ENCODE measurements around the gene RHOD. TPM values are rescaled to one million over a fixed set of nuclear protein-coding genes. Genes with fewer than 3 reads are reported as not detected.
A peak's percentile ranks its signal among the peaks of the same experiment; 100 is the strongest.

The RHOD gene
- total RNA-seq, 1 donor from 2014 or later, result 12.2 TPM

DNA sequence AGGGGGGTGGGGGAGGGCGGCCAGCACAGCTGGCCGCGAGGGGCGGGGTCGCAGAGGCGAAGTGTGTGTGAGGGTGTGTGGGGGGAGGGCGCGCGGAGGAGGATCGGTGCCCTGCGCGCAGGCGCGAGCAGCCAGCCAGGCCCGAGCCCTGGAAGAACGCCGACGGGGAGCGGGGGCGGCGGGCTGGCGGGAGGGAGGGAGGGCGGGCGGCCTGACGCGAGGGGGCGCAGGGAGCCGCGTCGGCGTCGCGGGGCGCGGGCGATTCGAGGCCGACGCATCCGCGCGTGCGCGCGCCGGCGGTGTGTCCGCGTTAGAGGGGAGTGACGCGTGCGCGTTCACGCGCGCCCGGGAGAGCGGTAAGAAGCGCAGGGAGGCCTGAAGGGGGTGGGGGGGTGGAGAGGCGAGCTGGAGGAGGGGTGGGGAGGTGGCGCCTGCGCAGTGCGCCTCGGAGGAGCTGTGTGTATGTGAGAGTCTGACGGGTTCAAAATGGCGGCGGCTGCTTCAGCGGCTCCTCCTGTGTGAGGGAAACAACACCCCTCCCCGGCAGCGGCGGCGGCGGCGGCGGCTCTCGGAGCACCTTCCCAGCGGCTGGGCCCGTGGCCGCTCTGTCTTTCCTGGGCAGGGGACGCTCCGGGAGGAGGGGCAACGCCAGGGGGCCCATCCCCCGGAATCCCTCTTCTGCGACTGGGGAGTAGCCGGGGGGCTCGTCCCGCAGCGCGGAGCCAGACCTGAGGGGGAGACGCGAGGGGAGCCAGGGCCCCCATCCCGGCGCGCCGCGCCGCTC is 62.3 kb downstream of the RHOD start, which contains the start of gene KDM2A:
Gene KDM2A, plus strand, starts transcription at position 463 of the 784 bp plus-strand sequence. CDS start 2,054 bp downstream, outside the sequence.
- DNase-seq (peak; percentile 100), ATAC-seq (peak; percentile 93 to 96)
- intact Hi-C loops (cut with DNase I), result no loop called here
- H3K27ac ChIP-seq, result peak within 1 kb of the TSS; percentile 98
- peaks cover 43% of the 10 kb centered on the region for H3K4me1 ChIP-seq
- H3K27me3 ChIP-seq (ENCODE audit: low read depth), result no peaks in the 10 kb centered on the region
- no peaks in the 10 kb centered on the region for H3K9me3 ChIP-seq
- H3K36me3 ChIP-seq, result peaks cover 15% of the 10 kb centered on the region
- TF ChIP-seq, protein P1, sequence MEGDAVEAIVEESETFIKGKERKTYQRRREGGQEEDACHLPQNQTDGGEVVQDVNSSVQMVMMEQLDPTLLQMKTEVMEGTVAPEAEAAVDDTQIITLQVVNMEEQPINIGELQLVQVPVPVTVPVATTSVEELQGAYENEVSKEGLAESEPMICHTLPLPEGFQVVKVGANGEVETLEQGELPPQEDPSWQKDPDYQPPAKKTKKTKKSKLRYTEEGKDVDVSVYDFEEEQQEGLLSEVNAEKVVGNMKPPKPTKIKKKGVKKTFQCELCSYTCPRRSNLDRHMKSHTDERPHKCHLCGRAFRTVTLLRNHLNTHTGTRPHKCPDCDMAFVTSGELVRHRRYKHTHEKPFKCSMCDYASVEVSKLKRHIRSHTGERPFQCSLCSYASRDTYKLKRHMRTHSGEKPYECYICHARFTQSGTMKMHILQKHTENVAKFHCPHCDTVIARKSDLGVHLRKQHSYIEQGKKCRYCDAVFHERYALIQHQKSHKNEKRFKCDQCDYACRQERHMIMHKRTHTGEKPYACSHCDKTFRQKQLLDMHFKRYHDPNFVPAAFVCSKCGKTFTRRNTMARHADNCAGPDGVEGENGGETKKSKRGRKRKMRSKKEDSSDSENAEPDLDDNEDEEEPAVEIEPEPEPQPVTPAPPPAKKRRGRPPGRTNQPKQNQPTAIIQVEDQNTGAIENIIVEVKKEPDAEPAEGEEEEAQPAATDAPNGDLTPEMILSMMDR (IDR thresholded peaks at IDR 0.05), result peak; percentile 29
- H3K4me3 ChIP-seq, result peak within 1 kb of the TSS; percentile 87

DNA sequence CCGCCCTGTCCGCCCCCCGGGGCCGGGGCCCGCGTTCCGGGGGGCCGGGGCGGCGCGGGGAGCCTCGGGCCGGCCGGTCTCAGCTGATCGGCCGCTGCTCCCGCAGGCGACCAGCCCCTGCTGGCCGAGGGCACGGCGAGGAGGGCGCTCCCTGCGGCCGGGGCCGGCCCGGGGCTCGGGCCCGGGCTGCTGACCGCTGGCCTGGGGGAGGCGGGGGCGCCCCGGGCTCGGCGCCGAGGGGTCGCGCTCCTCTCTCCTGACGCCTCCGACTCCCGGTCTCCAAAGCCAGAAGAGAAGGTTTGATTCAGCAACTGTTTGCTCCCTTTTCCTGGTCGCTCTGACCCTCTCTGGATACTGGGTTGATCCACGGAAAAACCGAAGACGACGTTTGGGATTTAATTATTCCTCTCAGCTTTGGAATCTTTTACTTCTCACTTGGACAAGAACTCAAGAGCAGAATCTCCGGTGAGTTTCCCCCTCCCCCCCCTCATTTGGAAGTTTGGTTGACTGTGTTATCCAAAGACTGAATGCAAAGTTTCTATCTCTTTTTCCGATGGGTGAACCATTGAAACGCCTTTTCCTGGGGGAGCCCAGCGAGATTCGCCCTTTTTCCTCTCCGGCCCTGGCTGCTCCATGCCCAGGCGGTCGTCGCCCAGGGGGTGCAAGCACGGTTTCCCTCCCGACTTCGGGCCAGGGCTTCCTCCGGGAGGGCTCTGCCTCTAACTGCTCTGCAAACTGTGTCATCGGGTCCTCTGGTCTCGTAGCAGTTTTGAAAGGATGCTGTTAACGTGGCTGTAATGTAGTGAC is 63.1 kb downstream of the RHOD start:
- H3K27me3 ChIP-seq (ENCODE audit: low read depth), result no peaks in the 10 kb centered on the region
- peak overlapping the region; percentile 87 for H3K4me3 ChIP-seq
- ATAC-seq, result peak; percentile 2 to 13
- TF ChIP-seq, protein P1 (IDR thresholded peaks at IDR 0.05), result no peak
- H3K4me1 ChIP-seq, result peaks cover 51% of the 10 kb centered on the region
- intact Hi-C loops (cut with DNase I), result no loop called here
- H3K27ac ChIP-seq, result peak overlapping the region; percentile 96
- peaks cover 22% of the 10 kb centered on the region for H3K36me3 ChIP-seq
- peak; percentile 52 for DNase-seq
- no peaks in the 10 kb centered on the region for H3K9me3 ChIP-seq

DNA sequence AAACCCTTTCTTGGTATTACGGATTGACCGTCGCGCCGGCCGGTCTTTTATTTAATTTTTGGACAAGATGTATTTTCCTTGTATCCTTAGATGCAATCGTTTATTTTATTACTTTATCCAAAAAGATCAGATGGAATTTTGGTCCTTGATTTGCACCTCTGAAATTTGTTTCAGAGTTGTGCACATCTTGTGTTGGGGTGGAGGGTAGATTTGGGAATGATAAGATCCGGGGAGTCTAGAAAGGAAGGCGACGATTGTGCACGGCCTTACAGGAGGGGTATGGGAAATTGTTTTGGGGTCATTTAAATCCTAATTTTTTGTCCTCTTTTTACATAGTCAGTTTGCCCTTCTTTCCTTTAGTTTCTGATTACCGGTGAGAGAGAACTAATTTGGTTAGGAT is 63.8 kb downstream of the RHOD start:
- ATAC-seq (no peak), DNase-seq (no peak)
- peak overlapping the region; percentile 96 for H3K27ac ChIP-seq
- H3K27me3 ChIP-seq (ENCODE audit: low read depth), result no peaks in the 10 kb centered on the region
- TF ChIP-seq, protein P1 (IDR thresholded peaks at IDR 0.05), result no peak
- peak overlapping the region; percentile 87 for H3K4me3 ChIP-seq
- H3K36me3 ChIP-seq, result peaks cover 25% of the 10 kb centered on the region
- H3K4me1 ChIP-seq, result peaks cover 56% of the 10 kb centered on the region
- H3K9me3 ChIP-seq, result no peaks in the 10 kb centered on the region
- intact Hi-C loops (cut with DNase I), result no loop called here

DNA sequence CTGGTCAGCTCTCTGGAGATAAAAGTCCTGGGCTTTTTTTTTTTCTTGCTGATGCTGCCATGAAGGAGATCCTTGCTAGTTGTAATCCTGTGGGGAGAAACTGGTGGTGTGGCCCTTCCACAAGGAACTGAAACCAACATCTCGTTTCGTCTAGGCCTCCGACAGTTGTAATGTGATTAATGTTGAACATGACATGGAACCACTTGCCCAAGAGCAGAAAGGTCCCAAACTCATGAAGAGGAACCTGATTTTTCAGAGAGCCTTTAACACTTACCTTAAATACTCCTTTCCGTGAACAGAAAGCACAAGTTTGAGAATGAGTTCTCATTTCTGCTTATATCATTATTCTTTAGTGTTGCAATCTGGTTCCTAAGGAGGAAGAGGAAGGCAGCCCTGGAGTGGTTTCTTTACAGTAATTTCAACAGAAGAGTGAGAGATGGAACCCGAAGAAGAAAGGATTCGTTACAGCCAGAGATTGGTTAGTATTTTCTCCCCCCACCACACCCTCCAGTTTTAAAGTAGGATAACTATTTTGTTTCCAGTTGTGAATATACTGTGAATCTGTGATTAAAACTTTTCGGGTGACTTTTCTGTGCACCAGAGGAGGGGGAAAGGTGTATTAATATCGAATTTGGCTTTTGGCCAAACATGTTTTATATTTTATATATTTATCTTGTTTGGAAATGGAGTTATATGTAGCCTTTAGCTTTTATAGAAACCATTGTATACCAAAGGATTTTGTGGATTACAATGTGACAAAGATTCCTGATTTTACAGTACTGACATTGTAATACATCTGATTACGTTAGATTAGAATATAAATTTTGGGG is 64.4 kb downstream of the RHOD start:
- H3K27me3 ChIP-seq (ENCODE audit: low read depth), result no peaks in the 10 kb centered on the region
- H3K4me1 ChIP-seq, result peaks cover 51% of the 10 kb centered on the region
- no peak for DNase-seq
- H3K9me3 ChIP-seq, result no peaks in the 10 kb centered on the region
- peak overlapping the region; percentile 96 for H3K27ac ChIP-seq
- ATAC-seq, result peak in 1 of 2 donors; percentile 7
- peak overlapping the region; percentile 87 for H3K4me3 ChIP-seq
- intact Hi-C loops (cut with DNase I), result no loop called here
- peaks cover 27% of the 10 kb centered on the region for H3K36me3 ChIP-seq
- TF ChIP-seq, protein P1 (IDR thresholded peaks at IDR 0.05), result no peak

Small RNAs within 50 kb of the gene (microRNA-seq; reads per million reads assigned to microRNA genes)
- gene MIR6860 (ENCODE audit: borderline number of aligned reads), result not detected

Other genes with a start within 250 kb of the RHOD start
- gene RCE1, start 213.4 kb upstream of the RHOD start, total RNA-seq, result 18.9 TPM
- gene LRFN4, start 199.8 kb upstream of the RHOD start, total RNA-seq, result 15.7 TPM
- 14.7 TPM for gene PC, start 98.5 kb upstream of the RHOD start, total RNA-seq
- not detected for gene C11orf86, start 81.5 kb upstream of the RHOD start, total RNA-seq
- not detected for gene SYT12, start 33.7 kb upstream of the RHOD start, total RNA-seq
- gene KDM2A, start 62.4 kb downstream of the RHOD start, total RNA-seq, result 80.5 TPM
- 101 TPM for gene GRK2, start 209.6 kb downstream of the RHOD start, total RNA-seq
- 66.9 TPM for gene ANKRD13D, start 232.5 kb downstream of the RHOD start, total RNA-seq
- gene SSH3, start 246.7 kb downstream of the RHOD start, total RNA-seq, result 37.7 TPM